GM23248 (cell line): Measurements from ENCODE around the gene IBA57. TPM values are rescaled to one million over a fixed set of nuclear protein-coding genes. Genes with fewer than 3 reads are reported as not detected.

ENCODE experiments used
- DNase-seq: peaks from one replicate; pipeline ENCODE4 v3.0.0-alpha.2; 2015
- H2AFZ ChIP-seq: fragments of 200-600 bp; sonication (generic); 2 replicates; pipeline ENCODE4 v1.6.1; 2016; ENCODE audit warnings: antibody characterized with exemption
- H3F3A ChIP-seq: fragments of 200-600 bp; sonication (generic); 2 replicates; pipeline ENCODE4 v1.6.1; 2016; ENCODE audit warnings: mild to moderate bottlenecking, antibody characterized with exemption, mixed run types; ENCODE audit not compliant: insufficient read depth
- H3K27ac ChIP-seq: fragments of 200-600 bp; sonication (generic); 2 replicates; pipeline ENCODE4 v1.5.1; 2016; ENCODE audit warnings: mild to moderate bottlenecking
- H3K27me3 ChIP-seq: fragments of 200-600 bp; sonication (generic); replicated peaks from 2 replicates; pipeline ENCODE4 v1.6.1; 2016; ENCODE audit warnings: mild to moderate bottlenecking; ENCODE audit not compliant: insufficient read depth
- H3K36me3 ChIP-seq: fragments of 200-600 bp; sonication (generic); 2 replicates; pipeline ENCODE4 v1.6.1; 2016; ENCODE audit warnings: low read depth, mild to moderate bottlenecking
- H3K4me1 ChIP-seq: fragments of 200-600 bp; sonication (generic); 2 replicates; pipeline ENCODE4 v1.6.1; 2016; ENCODE audit warnings: mild to moderate bottlenecking; ENCODE audit not compliant: insufficient read depth
- H3K4me2 ChIP-seq: fragments of 200-600 bp; sonication (generic); one replicate; pipeline ENCODE4 v1.6.1; 2016; ENCODE audit warnings: mild to moderate bottlenecking; ENCODE audit not compliant: unreplicated experiment
- H3K4me3 ChIP-seq: fragments of 200-600 bp; sonication (generic); 2 replicates; pipeline ENCODE4 v1.5.1; 2016; ENCODE audit warnings: mild to moderate bottlenecking
- H3K79me2 ChIP-seq: fragments of 200-600 bp; sonication (generic); 2 replicates; pipeline ENCODE4 v1.6.1; 2016; ENCODE audit warnings: mild to moderate bottlenecking; ENCODE audit not compliant: insufficient read depth
- H3K9ac ChIP-seq: fragments of 200-600 bp; sonication (generic); 2 replicates; pipeline ENCODE4 v1.6.1; 2016; ENCODE audit warnings: mild to moderate bottlenecking
- H3K9me2 ChIP-seq: fragments of 200-600 bp; sonication (generic); 2 replicates; pipeline ENCODE4 v1.6.1; 2016; ENCODE audit warnings: mixed run types, mild to moderate bottlenecking, moderate library complexity; ENCODE audit not compliant: insufficient read depth
- H3K9me3 ChIP-seq: fragments of 200-600 bp; sonication (generic); one replicate; pipeline ENCODE4 v1.6.1; 2017; ENCODE audit warnings: low read depth
- H4K20me1 ChIP-seq: fragments of 200-600 bp; sonication (generic); 2 replicates; pipeline ENCODE4 v1.6.0; 2016; ENCODE audit not compliant: insufficient read depth
- EZH2 ChIP-seq: fragments of 200-600 bp; sonication (generic); IDR thresholded peaks from 2 replicates; pipeline ENCODE4 v1.6.1; 2018; ENCODE audit warnings: antibody characterized with exemption, mild to moderate bottlenecking; ENCODE audit not compliant: insufficient read depth, poor library complexity, severe bottlenecking
- EZH2phosphoT487 ChIP-seq: fragments of 200-600 bp; sonication (generic); IDR thresholded peaks from 2 replicates; pipeline ENCODE4 v1.6.1; 2018; ENCODE audit warnings: antibody characterized with exemption, moderate library complexity, mild to moderate bottlenecking, low read depth; ENCODE audit not compliant: insufficient read depth
- WGBS, 2 experiments: methylation state at CpG; one replicate each; pipeline ENCODE4 v1.1.6; 2015 to 2017; ENCODE audit warnings: low lambda C conversion rate in 2 of 2, low coverage in 1 of 2; ENCODE audit errors: missing lambda C conversion rate in 2 of 2; 5-methylcytosine and 5-hydroxymethylcytosine counted together
- in situ Hi-C: fragments of 300-500 bp; cut with MboI; formaldehyde crosslinking; loops from 2 replicates; pipeline ENCODE4 v1.15.0; 2020
- polyA plus RNA-seq: library from polyadenylated mRNA; unstranded; fragments of >200 nt; fragmentation: Nextera tagmentation; extraction: Ambion mirVana; gene quantifications from 2 replicates; pipeline ENCODE4 v1.2.1, GENCODE V29; 2016
- total RNA-seq: library from RNA; depleted of rRNA; stranded (reverse); fragments of >200 nt; shearing (Covaris generic); gene quantifications from 2 replicates; pipeline ENCODE4 v1.2.3, GENCODE V29; 2014

Gene IBA57
- total and polyA plus RNA-seq, 2 experiments from 2014 or later = 2.0 to 2.9 TPM

DNA sequence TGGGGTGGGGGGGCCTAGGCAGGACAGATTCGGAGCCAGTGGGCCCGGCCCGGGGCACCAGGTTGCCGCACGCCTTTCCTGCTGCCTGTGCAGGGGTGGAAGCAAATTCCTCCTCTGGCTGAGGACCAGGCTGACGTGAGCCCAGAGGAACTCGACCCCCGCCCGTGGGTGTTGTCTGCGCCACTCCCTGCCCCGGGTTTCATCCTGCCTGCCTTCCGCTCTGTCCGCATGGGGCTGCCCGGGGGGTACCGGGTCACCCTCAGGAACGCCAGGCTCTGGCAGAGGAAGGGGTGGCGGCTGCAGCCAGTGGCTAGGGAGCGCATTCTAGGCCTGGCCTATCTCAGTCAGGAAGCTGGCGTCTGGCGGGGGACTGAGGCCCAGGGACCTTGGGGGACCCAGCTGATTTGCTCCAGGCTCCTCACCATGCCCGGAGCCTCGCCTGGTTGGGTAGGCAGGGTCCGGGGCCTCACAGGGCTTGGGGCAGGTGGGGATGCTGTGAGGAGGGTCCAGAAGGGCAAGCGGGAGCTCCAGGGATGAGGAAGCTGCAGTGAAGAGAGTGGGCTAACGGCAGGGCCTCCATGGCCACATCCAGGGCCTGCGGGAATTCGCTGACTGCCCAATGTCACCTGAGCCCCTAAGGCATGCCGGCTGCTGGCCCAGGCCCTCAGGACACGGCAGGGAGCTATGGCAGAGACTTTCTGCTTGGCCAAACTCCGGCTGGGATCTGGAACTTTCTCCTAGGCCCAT lies 2.4 kb upstream of the IBA57 start:
- Histone ChIP-seq H3K79me2 (peaks cover 20% of the 10 kb centered on the region), H4K20me1 (no peaks in the 10 kb centered on the region), H3K27me3 (no peaks in the 10 kb centered on the region), H3K27ac (no peak overlapping the region), H2AFZ (0 out of 2 replicates have a peak overlapping the region, but pooled peaks have one; percentile 7), H3K4me2 (no peak overlapping the region), H3K4me1 (peaks cover 29% of the 10 kb centered on the region), H3K4me3 (no peak overlapping the region), H3F3A (no peaks in the 10 kb centered on the region), H3K9me2 (no peaks in the 10 kb centered on the region), H3K9me3 (no peaks in the 10 kb centered on the region), H3K36me3 (no peaks in the 10 kb centered on the region), H3K9ac (no peak overlapping the region; the same call in 1 of the 2 replicates)
- 68 to 71% methylated on average over 27 to 29 of the region's 30 CpGs for WGBS, 2 experiments
- in situ Hi-C loops = no loop called here
- DNase-seq = peak; percentile 52
- TF ChIP-seq EZH2 (no peak), EZH2phosphoT487 (no peak)

DNA sequence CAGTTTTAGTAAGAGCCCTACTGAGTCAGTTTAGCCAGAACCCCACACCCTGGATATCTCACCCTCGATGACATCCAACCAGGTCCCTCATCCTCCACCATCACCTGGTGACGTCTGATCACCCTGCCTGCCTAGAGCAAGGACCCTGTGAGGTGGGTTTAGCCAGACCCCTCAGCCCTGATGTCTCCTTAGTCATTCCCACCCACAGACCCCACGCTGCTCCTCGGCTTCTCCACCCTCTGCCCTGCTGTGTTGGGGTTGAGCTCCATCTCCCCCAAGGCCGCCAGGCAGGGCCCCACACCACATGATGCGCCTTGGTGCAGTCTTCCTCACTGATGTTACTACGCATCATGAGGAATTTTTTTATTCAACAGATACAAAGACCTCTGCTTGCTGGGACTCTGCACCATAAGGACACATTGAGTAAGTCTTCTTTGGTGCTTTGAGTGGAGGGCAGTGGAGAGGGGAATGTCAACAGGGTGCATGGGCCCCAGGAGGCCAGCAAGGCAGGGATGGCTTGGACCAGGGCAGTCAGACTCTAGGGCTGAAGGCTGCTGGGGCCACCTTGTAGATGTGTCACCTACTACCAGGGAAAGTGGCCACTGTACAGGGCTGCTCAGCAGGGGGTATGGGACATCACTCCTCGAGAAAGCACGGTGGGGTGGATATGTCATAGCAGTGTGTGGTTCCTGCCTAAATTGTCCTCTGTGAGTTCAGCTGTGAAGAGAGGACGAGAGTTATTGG lies 1.7 kb upstream of the IBA57 start:
- no peak for DNase-seq
- H2AFZ ChIP-seq = no peak overlapping the region
- no peak overlapping the region for H3K9ac ChIP-seq
- no peaks in the 10 kb centered on the region for H3F3A ChIP-seq
- TF ChIP-seq EZH2phosphoT487 (no peak), EZH2 (no peak)
- H3K9me2 ChIP-seq = no peaks in the 10 kb centered on the region
- no peaks in the 10 kb centered on the region for H3K36me3 ChIP-seq
- H3K9me3 ChIP-seq = no peaks in the 10 kb centered on the region
- peaks cover 29% of the 10 kb centered on the region for H3K4me1 ChIP-seq
- in situ Hi-C loops = no loop called here
- H4K20me1 ChIP-seq = no peaks in the 10 kb centered on the region
- no peak overlapping the region for H3K4me2 ChIP-seq
- WGBS, 2 experiments = 92 to 95% methylated on average over 10 of the region's 10 CpGs
- H3K27me3 ChIP-seq = no peaks in the 10 kb centered on the region
- no peak overlapping the region for H3K27ac ChIP-seq
- peaks cover 28% of the 10 kb centered on the region for H3K79me2 ChIP-seq
- H3K4me3 ChIP-seq = no peak overlapping the region

DNA sequence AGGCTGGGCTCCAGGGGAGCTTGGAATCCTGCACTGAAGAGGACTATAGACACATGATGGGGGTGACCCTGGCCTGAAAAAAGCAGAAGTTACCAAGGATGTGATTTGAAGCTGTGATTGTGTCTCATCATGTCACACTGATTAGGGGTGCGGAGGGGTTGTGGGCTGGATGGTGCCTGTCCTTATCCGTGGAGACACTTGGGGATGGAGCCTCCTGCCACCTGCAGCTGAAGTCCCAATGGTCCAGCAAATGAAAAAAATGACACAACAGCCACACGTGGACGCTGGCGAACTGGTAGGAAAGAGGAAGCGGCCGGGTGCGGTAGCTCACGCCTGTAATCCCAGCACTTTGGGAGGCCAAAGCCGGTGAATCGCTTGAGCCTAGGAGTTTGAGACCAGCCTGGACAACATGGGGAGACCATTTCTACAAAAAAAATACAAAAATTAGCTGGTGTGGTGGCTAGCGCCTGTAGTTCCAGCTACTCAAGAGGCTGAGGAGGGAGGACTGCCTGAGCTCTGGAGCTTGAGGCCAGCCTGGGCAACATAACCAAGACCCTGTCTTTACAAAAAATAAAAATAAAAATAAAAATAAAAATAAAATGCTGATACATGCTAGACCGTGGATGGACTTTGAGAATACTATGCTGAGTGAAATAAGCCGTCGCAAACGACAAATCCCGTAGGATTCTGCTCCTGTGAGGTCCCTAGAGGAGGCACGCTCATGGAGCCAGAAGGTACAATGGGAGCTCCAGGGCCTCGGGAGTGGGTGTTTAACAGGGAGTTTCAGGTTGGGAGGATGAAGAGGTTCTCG lies 838 bp upstream of the IBA57 start:
- no peak for TF ChIP-seq EZH2phosphoT487
- no peak for TF ChIP-seq EZH2
- no peaks in the 10 kb centered on the region for H3K27me3 ChIP-seq
- H3K9me3 ChIP-seq = no peaks in the 10 kb centered on the region
- in situ Hi-C loops = no loop called here
- peaks cover 28% of the 10 kb centered on the region for H3K79me2 ChIP-seq
- no peaks in the 10 kb centered on the region for H3K36me3 ChIP-seq
- 54% methylated on average over 20 of the region's 20 CpGs for WGBS, 2 experiments
- peaks cover 29% of the 10 kb centered on the region for H3K4me1 ChIP-seq
- H2AFZ ChIP-seq = peak overlapping the region; percentile 80
- H4K20me1 ChIP-seq = no peaks in the 10 kb centered on the region
- no peaks in the 10 kb centered on the region for H3K9me2 ChIP-seq
- H3K4me3 ChIP-seq = peak overlapping the region; percentile 78
- peak overlapping the region; percentile 67 for H3K27ac ChIP-seq
- peak overlapping the region; percentile 81 for H3K9ac ChIP-seq
- no peak for DNase-seq
- peak overlapping the region; percentile 91 for H3K4me2 ChIP-seq
- H3F3A ChIP-seq = no peaks in the 10 kb centered on the region
